ENCODE data around the gene TRIM44.

Gene TRIM44

GRCh38 chr11:35675901-35676610 is 13.5 kb downstream of the TRIM44 start:
- H3K27ac ChIP-seq: no peak overlapping the region
- TF ChIP-seq ZFX (IDR thresholded peaks at IDR 0.05) (no peak), CTCF (conservative IDR thresholded peaks at IDR 0.05) (no peak)

GRCh38 chr11:35676611-35676965 is 14.0 kb downstream of the TRIM44 start:
- H3K27ac ChIP-seq: no peak overlapping the region
- TF ChIP-seq CTCF (conservative IDR thresholded peaks at IDR 0.05) (no peak), ZFX (IDR thresholded peaks at IDR 0.05) (no peak)

- no peak for TF ChIP-seq ZFX (IDR thresholded peaks at IDR 0.05)
- TF ChIP-seq CTCF (conservative IDR thresholded peaks at IDR 0.05): no peak
- no peak overlapping the region for H3K27ac ChIP-seq
Measured at GRCh38 chr11:35677904-35678303, 15.3 kb downstream of the TRIM44 start.

GRCh38 chr11:35678471-35678870 is 15.9 kb downstream of the TRIM44 start:
- no peak overlapping the region for H3K27ac ChIP-seq
- TF ChIP-seq CTCF (conservative IDR thresholded peaks at IDR 0.05): no peak
- TF ChIP-seq ZFX (IDR thresholded peaks at IDR 0.05): no peak

- H3K27ac ChIP-seq: no peak overlapping the region
- TF ChIP-seq CTCF (conservative IDR thresholded peaks at IDR 0.05) (no peak), ZFX (IDR thresholded peaks at IDR 0.05) (no peak)
Measured at GRCh38 chr11:35678975-35679374, 16.4 kb downstream of the TRIM44 start.

GRCh38 chr11:35680506-35680905 is 17.9 kb downstream of the TRIM44 start:
- no peak overlapping the region for H3K27ac ChIP-seq
- TF ChIP-seq CTCF (conservative IDR thresholded peaks at IDR 0.05): no peak
- no peak for TF ChIP-seq ZFX (IDR thresholded peaks at IDR 0.05)

GRCh38 chr11:35681163-35681767 is 18.7 kb downstream of the TRIM44 start:
- H3K27ac ChIP-seq: no peak overlapping the region
- TF ChIP-seq CTCF (conservative IDR thresholded peaks at IDR 0.05): no peak
- no peak for TF ChIP-seq ZFX (IDR thresholded peaks at IDR 0.05)

Measured in C4-2B (cell line).